ENCODE data around the gene PHF11.

DNA sequence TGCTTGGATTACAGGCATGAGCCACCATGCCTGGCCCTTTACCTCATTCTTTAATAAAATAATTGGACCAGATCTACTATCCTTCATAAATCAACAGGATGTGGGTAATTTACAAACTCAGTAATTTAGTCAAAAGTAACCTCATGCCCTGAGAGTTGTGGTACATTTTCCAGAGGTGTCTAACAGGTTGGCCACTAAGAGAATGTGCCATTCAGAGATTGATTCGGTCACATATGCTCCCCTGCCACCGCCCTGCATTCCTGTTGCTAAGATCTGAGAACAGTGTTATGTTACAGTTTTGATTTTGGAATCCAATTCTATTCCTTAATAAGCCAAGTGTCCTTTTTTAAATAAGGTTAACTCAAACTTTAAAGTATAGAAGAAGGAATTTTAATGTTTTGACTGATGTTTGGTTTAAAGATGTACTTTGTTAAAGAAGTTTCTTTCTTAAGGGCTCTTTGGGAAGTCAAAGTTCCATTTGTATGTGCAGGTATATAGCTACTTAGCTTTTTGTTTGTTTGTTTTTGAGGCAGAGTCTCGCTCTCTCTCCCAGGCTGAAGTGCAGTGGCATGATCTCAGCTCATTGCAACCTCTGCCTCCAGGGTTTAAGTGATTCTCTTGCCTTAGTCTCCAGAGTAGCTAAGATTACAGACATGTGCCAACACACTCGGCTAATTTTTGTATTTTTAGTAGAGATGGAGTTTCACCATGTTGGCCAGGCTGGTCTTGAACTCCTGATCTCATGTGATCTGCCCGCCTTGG lies 29.2 kb downstream of the PHF11 start:
- no peak for TF ChIP-seq EZH2 (IDR thresholded peaks at IDR 0.05)
- TF ChIP-seq, protein P1, sequence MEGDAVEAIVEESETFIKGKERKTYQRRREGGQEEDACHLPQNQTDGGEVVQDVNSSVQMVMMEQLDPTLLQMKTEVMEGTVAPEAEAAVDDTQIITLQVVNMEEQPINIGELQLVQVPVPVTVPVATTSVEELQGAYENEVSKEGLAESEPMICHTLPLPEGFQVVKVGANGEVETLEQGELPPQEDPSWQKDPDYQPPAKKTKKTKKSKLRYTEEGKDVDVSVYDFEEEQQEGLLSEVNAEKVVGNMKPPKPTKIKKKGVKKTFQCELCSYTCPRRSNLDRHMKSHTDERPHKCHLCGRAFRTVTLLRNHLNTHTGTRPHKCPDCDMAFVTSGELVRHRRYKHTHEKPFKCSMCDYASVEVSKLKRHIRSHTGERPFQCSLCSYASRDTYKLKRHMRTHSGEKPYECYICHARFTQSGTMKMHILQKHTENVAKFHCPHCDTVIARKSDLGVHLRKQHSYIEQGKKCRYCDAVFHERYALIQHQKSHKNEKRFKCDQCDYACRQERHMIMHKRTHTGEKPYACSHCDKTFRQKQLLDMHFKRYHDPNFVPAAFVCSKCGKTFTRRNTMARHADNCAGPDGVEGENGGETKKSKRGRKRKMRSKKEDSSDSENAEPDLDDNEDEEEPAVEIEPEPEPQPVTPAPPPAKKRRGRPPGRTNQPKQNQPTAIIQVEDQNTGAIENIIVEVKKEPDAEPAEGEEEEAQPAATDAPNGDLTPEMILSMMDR (IDR thresholded peaks at IDR 0.05), result no peak

All from neural progenitor cell (in vitro differentiated cells).